Measurements from ENCODE around the gene GJD2.
A peak's percentile ranks its signal among the peaks of the same experiment; 100 is the strongest.

- TF ChIP-seq EZH2 (IDR thresholded peaks at IDR 0.05) = no peak
- no peak for TF ChIP-seq POLR2AphosphoS5 (IDR thresholded peaks at IDR 0.05; ENCODE audit: borderline replicate concordance, low read depth, low read length)
- peak; percentile 94 for TF ChIP-seq FOXP2 (optimal IDR thresholded peaks at IDR 0.05; ENCODE audit: control extremely low read depth, extremely low read length, insufficient read depth)
These were observed 1.4 kb downstream of the GJD2 start for GRCh38 chr15:34753236-34753894.
